MM.1S (cell line): ENCODE results near the gene CEACAM5.

Source experiments
- DNase-seq: peaks from one replicate; pipeline ENCODE4 v3.0.0-alpha.2; 2015
- H2AFZ ChIP-seq: fragments of 300-600 bp; sonication (generic); 2 replicates; pipeline ENCODE4 v1.6.0; 2016; ENCODE audit warnings: antibody characterized with exemption, low read length
- H3F3A ChIP-seq: fragments of 300-600 bp; sonication (generic); 2 replicates; pipeline ENCODE4 v1.6.1; 2016; ENCODE audit warnings: mild to moderate bottlenecking, antibody characterized with exemption, low read length, moderate library complexity, mixed read lengths; ENCODE audit not compliant: insufficient read depth
- H3K27ac ChIP-seq: fragments of 300-600 bp; sonication (generic); 2 replicates; pipeline ENCODE4 v1.5.1; 2016; ENCODE audit warnings: mild to moderate bottlenecking, low read length
- H3K27me3 ChIP-seq: fragments of 300-600 bp; sonication (generic); replicated peaks from 2 replicates; pipeline ENCODE4 v1.6.0; 2016; ENCODE audit warnings: low read length; ENCODE audit not compliant: insufficient read depth
- H3K36me3 ChIP-seq: fragments of 300-600 bp; sonication (generic); replicated peaks from 2 replicates; pipeline ENCODE4 v1.6.1; 2016; ENCODE audit warnings: mild to moderate bottlenecking, low read length, mixed read lengths; ENCODE audit not compliant: insufficient read depth
- H3K4me1 ChIP-seq: fragments of 300-600 bp; sonication (generic); 2 replicates; pipeline ENCODE4 v1.6.1; 2016; ENCODE audit warnings: low read length, mixed read lengths
- H3K4me2 ChIP-seq: fragments of 300-600 bp; sonication (generic); 2 replicates; pipeline ENCODE4 v1.6.0; 2016; ENCODE audit warnings: low read depth, low read length
- H3K4me3 ChIP-seq: fragments of 300-600 bp; sonication (generic); 2 replicates; pipeline ENCODE4 v1.5.1; 2016; ENCODE audit warnings: low read length, mixed read lengths
- H3K79me2 ChIP-seq: fragments of 300-600 bp; sonication (generic); 2 replicates; pipeline ENCODE4 v1.6.1; 2016; ENCODE audit warnings: mixed run types, low read length, mixed read lengths
- H3K9ac ChIP-seq: fragments of 300-600 bp; sonication (generic); 2 replicates; pipeline ENCODE4 v1.6.1; 2016; ENCODE audit warnings: low read length, mixed read lengths
- H3K9me2 ChIP-seq: fragments of 300-600 bp; sonication (generic); replicated peaks from 2 replicates; pipeline ENCODE4 v1.6.1; 2016; ENCODE audit warnings: mild to moderate bottlenecking, low read length, mixed read lengths; ENCODE audit not compliant: insufficient read depth
- H3K9me3 ChIP-seq: fragments of 300-600 bp; sonication (generic); replicated peaks from 2 replicates; pipeline ENCODE4 v1.6.1; 2016; ENCODE audit warnings: mild to moderate bottlenecking, low read length, mixed read lengths; ENCODE audit not compliant: insufficient read depth
- H4K20me1 ChIP-seq: fragments of 300-600 bp; sonication (generic); 2 replicates; pipeline ENCODE4 v1.6.1; 2016; ENCODE audit warnings: mild to moderate bottlenecking, low read length, moderate library complexity, mixed read lengths; ENCODE audit not compliant: insufficient read depth
- EZH2 ChIP-seq: fragments of 300-600 bp; sonication (generic); optimal IDR thresholded peaks from 2 replicates; pipeline ENCODE3; 2017; ENCODE audit warnings: low read depth, mild to moderate bottlenecking, antibody characterized with exemption, low read length, mixed read lengths
- EZH2phosphoT487 ChIP-seq: fragments of 300-600 bp; sonication (generic); IDR thresholded peaks from 2 replicates; pipeline ENCODE4 v1.6.1; 2018; ENCODE audit warnings: antibody characterized with exemption, low read length
- TF ChIP-seq, protein P1 (sequence below): fragments of 300-600 bp; sonication (generic); IDR thresholded peaks from 2 replicates; pipeline ENCODE4 v1.5.1; 2016; ENCODE audit warnings: antibody characterized with exemption, low read length, mixed read lengths

Gene CEACAM5

DNA sequence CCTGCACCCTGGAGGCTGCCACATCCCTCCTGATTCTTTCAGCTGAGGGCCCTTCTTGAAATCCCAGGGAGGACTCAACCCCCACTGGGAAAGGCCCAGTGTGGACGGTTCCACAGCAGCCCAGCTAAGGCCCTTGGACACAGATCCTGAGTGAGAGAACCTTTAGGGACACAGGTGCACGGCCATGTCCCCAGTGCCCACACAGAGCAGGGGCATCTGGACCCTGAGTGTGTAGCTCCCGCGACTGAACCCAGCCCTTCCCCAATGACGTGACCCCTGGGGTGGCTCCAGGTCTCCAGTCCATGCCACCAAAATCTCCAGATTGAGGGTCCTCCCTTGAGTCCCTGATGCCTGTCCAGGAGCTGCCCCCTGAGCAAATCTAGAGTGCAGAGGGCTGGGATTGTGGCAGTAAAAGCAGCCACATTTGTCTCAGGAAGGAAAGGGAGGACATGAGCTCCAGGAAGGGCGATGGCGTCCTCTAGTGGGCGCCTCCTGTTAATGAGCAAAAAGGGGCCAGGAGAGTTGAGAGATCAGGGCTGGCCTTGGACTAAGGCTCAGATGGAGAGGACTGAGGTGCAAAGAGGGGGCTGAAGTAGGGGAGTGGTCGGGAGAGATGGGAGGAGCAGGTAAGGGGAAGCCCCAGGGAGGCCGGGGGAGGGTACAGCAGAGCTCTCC lies 6.9 kb upstream of the CEACAM5 start:
- DNase-seq: no peak

GRCh38 chr19:41702171-41702651 lies 6.2 kb upstream of the CEACAM5 start:
- Histone ChIP-seq H3K9me3 (no peaks in the 10 kb centered on the region), H3K4me3 (no peak overlapping the region), H3K27me3 (peaks cover 79% of the 10 kb centered on the region), H3K4me1 (no peaks in the 10 kb centered on the region), H3K79me2 (no peaks in the 10 kb centered on the region), H3K36me3 (no peaks in the 10 kb centered on the region), H2AFZ (no peak overlapping the region), H3K9ac (no peak overlapping the region), H3F3A (no peaks in the 10 kb centered on the region), H4K20me1 (no peaks in the 10 kb centered on the region), H3K9me2 (no peaks in the 10 kb centered on the region), H3K4me2 (no peak overlapping the region), H3K27ac (no peak overlapping the region)
- TF ChIP-seq, protein P1, sequence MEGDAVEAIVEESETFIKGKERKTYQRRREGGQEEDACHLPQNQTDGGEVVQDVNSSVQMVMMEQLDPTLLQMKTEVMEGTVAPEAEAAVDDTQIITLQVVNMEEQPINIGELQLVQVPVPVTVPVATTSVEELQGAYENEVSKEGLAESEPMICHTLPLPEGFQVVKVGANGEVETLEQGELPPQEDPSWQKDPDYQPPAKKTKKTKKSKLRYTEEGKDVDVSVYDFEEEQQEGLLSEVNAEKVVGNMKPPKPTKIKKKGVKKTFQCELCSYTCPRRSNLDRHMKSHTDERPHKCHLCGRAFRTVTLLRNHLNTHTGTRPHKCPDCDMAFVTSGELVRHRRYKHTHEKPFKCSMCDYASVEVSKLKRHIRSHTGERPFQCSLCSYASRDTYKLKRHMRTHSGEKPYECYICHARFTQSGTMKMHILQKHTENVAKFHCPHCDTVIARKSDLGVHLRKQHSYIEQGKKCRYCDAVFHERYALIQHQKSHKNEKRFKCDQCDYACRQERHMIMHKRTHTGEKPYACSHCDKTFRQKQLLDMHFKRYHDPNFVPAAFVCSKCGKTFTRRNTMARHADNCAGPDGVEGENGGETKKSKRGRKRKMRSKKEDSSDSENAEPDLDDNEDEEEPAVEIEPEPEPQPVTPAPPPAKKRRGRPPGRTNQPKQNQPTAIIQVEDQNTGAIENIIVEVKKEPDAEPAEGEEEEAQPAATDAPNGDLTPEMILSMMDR: no peak
- TF ChIP-seq EZH2 (no peak), EZH2phosphoT487 (no peak)
- no peak for DNase-seq

More for the DNA sequence above, 6.9 kb upstream of the CEACAM5 start:
- Histone ChIP-seq H3K4me1 (no peaks in the 10 kb centered on the region), H3K79me2 (no peaks in the 10 kb centered on the region), H3F3A (no peaks in the 10 kb centered on the region), H3K9ac (no peak overlapping the region), H3K36me3 (no peaks in the 10 kb centered on the region), H2AFZ (no peak overlapping the region), H3K27me3 (peaks cover 81% of the 10 kb centered on the region), H3K4me2 (no peak overlapping the region), H4K20me1 (no peaks in the 10 kb centered on the region), H3K9me3 (no peaks in the 10 kb centered on the region), H3K27ac (no peak overlapping the region), H3K4me3 (no peak overlapping the region), H3K9me2 (no peaks in the 10 kb centered on the region)
- TF ChIP-seq EZH2: no peak
- TF ChIP-seq, protein P1: peak; percentile 26
- TF ChIP-seq EZH2phosphoT487: no peak

- H3K9me3 ChIP-seq: no peaks in the 10 kb centered on the region
- peaks cover 82% of the 10 kb centered on the region for H3K27me3 ChIP-seq
- H3K9ac ChIP-seq: no peak overlapping the region
- H3K27ac ChIP-seq: no peak overlapping the region
- no peaks in the 10 kb centered on the region for H3K9me2 ChIP-seq
- no peaks in the 10 kb centered on the region for H3K36me3 ChIP-seq
- no peaks in the 10 kb centered on the region for H3F3A ChIP-seq
- TF ChIP-seq EZH2 (no peak), EZH2phosphoT487 (no peak)
- TF ChIP-seq, protein P1: no peak
- H3K4me3 ChIP-seq: no peak overlapping the region
- DNase-seq: no peak
- no peak overlapping the region for H3K4me2 ChIP-seq
- no peaks in the 10 kb centered on the region for H4K20me1 ChIP-seq
- no peaks in the 10 kb centered on the region for H3K4me1 ChIP-seq
- H3K79me2 ChIP-seq: no peaks in the 10 kb centered on the region
- H2AFZ ChIP-seq: no peak overlapping the region
Observed at GRCh38 chr19:41703602-41704293, 4.7 kb upstream of the CEACAM5 start.
